ENCODE data around the gene KIF13A.

KIF13A gene
- long read RNA-seq, result 0 reads

DNA sequence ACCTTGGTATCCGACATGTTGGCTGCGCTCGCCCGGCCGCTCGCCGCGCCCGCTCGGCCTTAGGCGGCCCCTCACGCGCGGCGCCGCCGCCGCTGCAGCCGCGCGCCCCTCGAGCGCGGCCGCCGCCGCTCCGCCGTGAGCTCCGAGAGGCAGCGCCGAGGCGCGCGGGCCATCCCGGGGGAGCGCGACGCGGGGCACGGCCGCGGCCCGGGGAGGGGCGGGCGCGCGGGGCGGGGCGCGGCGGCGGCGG is at the start of gene KIF13A:
Gene KIF13A, minus strand, starts transcription at position 189 of the 250 bp plus-strand sequence. Its CDS starts 172 bp downstream, at position 17.
- Histone ChIP-seq H3K27me3 (ENCODE audit: insufficient read depth, poor library complexity, severe bottlenecking) (peaks cover 4% of the 10 kb centered on the region), H3K4me3 (replicated peaks; ENCODE audit: insufficient read depth, low read length) (peak within 1 kb of the TSS; percentile 58), H3K27ac (replicated peaks) (no peak within 1 kb of the TSS)
- DNase-seq (ENCODE audit: low read depth in 1 of 2, low spot score in 1 of 2), result no peak
- no peak for TF ChIP-seq SPI1 (IDR thresholded peaks at IDR 0.05; ENCODE audit: borderline replicate concordance, low read depth)
- TF ChIP-seq, protein P1, sequence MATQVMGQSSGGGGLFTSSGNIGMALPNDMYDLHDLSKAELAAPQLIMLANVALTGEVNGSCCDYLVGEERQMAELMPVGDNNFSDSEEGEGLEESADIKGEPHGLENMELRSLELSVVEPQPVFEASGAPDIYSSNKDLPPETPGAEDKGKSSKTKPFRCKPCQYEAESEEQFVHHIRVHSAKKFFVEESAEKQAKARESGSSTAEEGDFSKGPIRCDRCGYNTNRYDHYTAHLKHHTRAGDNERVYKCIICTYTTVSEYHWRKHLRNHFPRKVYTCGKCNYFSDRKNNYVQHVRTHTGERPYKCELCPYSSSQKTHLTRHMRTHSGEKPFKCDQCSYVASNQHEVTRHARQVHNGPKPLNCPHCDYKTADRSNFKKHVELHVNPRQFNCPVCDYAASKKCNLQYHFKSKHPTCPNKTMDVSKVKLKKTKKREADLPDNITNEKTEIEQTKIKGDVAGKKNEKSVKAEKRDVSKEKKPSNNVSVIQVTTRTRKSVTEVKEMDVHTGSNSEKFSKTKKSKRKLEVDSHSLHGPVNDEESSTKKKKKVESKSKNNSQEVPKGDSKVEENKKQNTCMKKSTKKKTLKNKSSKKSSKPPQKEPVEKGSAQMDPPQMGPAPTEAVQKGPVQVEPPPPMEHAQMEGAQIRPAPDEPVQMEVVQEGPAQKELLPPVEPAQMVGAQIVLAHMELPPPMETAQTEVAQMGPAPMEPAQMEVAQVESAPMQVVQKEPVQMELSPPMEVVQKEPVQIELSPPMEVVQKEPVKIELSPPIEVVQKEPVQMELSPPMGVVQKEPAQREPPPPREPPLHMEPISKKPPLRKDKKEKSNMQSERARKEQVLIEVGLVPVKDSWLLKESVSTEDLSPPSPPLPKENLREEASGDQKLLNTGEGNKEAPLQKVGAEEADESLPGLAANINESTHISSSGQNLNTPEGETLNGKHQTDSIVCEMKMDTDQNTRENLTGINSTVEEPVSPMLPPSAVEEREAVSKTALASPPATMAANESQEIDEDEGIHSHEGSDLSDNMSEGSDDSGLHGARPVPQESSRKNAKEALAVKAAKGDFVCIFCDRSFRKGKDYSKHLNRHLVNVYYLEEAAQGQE (IDR thresholded peaks at IDR 0.05; ENCODE audit: insufficient replicate concordance, low read depth), result no peak
- TF ChIP-seq POLR2AphosphoS5 (IDR thresholded peaks at IDR 0.05; ENCODE audit: low read depth), result no peak
- TF ChIP-seq, protein P2, sequence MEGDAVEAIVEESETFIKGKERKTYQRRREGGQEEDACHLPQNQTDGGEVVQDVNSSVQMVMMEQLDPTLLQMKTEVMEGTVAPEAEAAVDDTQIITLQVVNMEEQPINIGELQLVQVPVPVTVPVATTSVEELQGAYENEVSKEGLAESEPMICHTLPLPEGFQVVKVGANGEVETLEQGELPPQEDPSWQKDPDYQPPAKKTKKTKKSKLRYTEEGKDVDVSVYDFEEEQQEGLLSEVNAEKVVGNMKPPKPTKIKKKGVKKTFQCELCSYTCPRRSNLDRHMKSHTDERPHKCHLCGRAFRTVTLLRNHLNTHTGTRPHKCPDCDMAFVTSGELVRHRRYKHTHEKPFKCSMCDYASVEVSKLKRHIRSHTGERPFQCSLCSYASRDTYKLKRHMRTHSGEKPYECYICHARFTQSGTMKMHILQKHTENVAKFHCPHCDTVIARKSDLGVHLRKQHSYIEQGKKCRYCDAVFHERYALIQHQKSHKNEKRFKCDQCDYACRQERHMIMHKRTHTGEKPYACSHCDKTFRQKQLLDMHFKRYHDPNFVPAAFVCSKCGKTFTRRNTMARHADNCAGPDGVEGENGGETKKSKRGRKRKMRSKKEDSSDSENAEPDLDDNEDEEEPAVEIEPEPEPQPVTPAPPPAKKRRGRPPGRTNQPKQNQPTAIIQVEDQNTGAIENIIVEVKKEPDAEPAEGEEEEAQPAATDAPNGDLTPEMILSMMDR (IDR thresholded peaks at IDR 0.05; ENCODE audit: insufficient read depth, low read length), result no peak
- TF ChIP-seq GABPA (IDR thresholded peaks at IDR 0.05; ENCODE audit: low read depth), result no peak

DNA sequence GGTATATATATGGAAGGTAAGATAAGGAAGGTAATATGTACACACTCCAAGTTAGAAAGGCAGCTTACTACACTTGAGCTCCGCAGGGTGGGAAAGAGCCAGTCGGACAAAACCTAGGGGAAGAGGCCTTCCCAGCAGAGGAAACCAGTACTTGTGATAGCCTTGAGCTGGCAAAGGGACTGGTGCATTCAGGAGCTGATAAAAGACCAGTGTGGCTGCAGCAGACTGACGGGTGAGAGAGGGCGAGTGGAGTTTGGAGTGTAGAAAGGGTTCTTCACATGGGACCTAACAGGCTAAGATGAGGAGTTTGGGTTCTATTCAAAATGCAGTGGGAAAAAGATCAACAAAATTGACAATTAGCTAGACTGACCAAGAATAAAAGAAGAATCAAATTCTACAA is 49.3 kb upstream of the KIF13A start:
- no peak for DNase-seq (ENCODE audit: low read depth in 1 of 2, low spot score in 1 of 2)
- H3K27ac ChIP-seq (replicated peaks), result no peak overlapping the region
- TF ChIP-seq SPI1 (IDR thresholded peaks at IDR 0.05; ENCODE audit: borderline replicate concordance, low read depth), result no peak
- TF ChIP-seq, protein P1 (IDR thresholded peaks at IDR 0.05; ENCODE audit: insufficient replicate concordance, low read depth), result no peak
- TF ChIP-seq, protein P2 (IDR thresholded peaks at IDR 0.05; ENCODE audit: insufficient read depth, low read length), result no peak
- no peak for TF ChIP-seq POLR2AphosphoS5 (IDR thresholded peaks at IDR 0.05; ENCODE audit: low read depth)
- no peak for TF ChIP-seq GABPA (IDR thresholded peaks at IDR 0.05; ENCODE audit: low read depth)
- no peak overlapping the region for H3K4me3 ChIP-seq (replicated peaks; ENCODE audit: insufficient read depth, low read length)
- no peaks in the 10 kb centered on the region for H3K27me3 ChIP-seq (ENCODE audit: insufficient read depth, poor library complexity, severe bottlenecking)

GRCh38 chr6:18035330-18035854 is 48.0 kb upstream of the KIF13A start:
- no peak overlapping the region for H3K27ac ChIP-seq (replicated peaks)
- TF ChIP-seq POLR2AphosphoS5 (IDR thresholded peaks at IDR 0.05; ENCODE audit: low read depth) (no peak), GABPA (IDR thresholded peaks at IDR 0.05; ENCODE audit: low read depth) (no peak), SPI1 (IDR thresholded peaks at IDR 0.05; ENCODE audit: borderline replicate concordance, low read depth) (no peak)
- TF ChIP-seq, protein P2 (IDR thresholded peaks at IDR 0.05; ENCODE audit: insufficient read depth, low read length), result no peak
- TF ChIP-seq, protein P1 (IDR thresholded peaks at IDR 0.05; ENCODE audit: insufficient replicate concordance, low read depth), result no peak
- no peak overlapping the region for H3K4me3 ChIP-seq (replicated peaks; ENCODE audit: insufficient read depth, low read length)
- DNase-seq (ENCODE audit: low read depth in 1 of 2, low spot score in 1 of 2), result no peak
- no peaks in the 10 kb centered on the region for H3K27me3 ChIP-seq (ENCODE audit: insufficient read depth, poor library complexity, severe bottlenecking)

All from HL-60 (cell line).